ENCODE measurements around the gene CACNA1C. TPM values are rescaled to one million over a fixed set of nuclear protein-coding genes. Genes with fewer than 3 reads are reported as not detected.

Gene CACNA1C
- polyA plus RNA-seq, 1 of the 3 experiments (the other 2 are of a cell fraction) = 1.5 TPM

- no peak overlapping the region for H2AFZ ChIP-seq (ENCODE audit: low read depth)
- DNase-seq = no peak
- H3K27me3 ChIP-seq (ENCODE audit: insufficient read depth) = no peaks in the 10 kb centered on the region
- H3K27ac ChIP-seq (ENCODE audit: low read depth in 2 of 2, low read length in 1 of 2) = no peak overlapping the region
- no peaks in the 10 kb centered on the region for H3F3A ChIP-seq (replicated peaks; ENCODE audit: insufficient read depth)
- peaks cover 0 to 10% of the 10 kb centered on the region in 2 experiments; a peak in 1 of 4 replicates for H3K4me1 ChIP-seq (ENCODE audit: control insufficient read depth in 1 of 2, insufficient read depth in 2 of 2, low read depth in 1 of 2, low read length in 1 of 2)
- no peak for TF ChIP-seq RXRA (IDR thresholded peaks at IDR 0.05; ENCODE audit: borderline replicate concordance, low read depth)
- TF ChIP-seq CHD2 (IDR thresholded peaks at IDR 0.05; ENCODE audit: low read length, partially characterized antibody) = no peak
- no peak for TF ChIP-seq NFIC (IDR thresholded peaks at IDR 0.05; ENCODE audit: borderline replicate concordance)
- TF ChIP-seq EP300 (IDR thresholded peaks at IDR 0.05; ENCODE audit: borderline replicate concordance in 1 of 2, low read depth in 1 of 2, low read length in 1 of 2) = no peak
- TF ChIP-seq USF2 (IDR thresholded peaks at IDR 0.05; ENCODE audit: borderline replicate concordance, low read depth, low read length) = no peak
- no peak for TF ChIP-seq GABPA (IDR thresholded peaks at IDR 0.05; ENCODE audit: low read depth)
- TF ChIP-seq MXI1 (IDR thresholded peaks at IDR 0.05; ENCODE audit: low read depth, low read length) = no peak
- no peak for TF ChIP-seq MAX (IDR thresholded peaks at IDR 0.05; ENCODE audit: low read depth)
- TF ChIP-seq REST (IDR thresholded peaks at IDR 0.05; ENCODE audit: low read depth, low read length) = no peak
- TF ChIP-seq ELF1 (IDR thresholded peaks at IDR 0.05) = no peak
- no peak for TF ChIP-seq GATA2 (CRISPR knock-in tag; IDR thresholded peaks at IDR 0.05)
- no peak for TF ChIP-seq ZBTB33 (IDR thresholded peaks at IDR 0.05; ENCODE audit: borderline replicate concordance, low read depth)
- TF ChIP-seq SIN3A (IDR thresholded peaks at IDR 0.05; ENCODE audit: borderline replicate concordance, low read depth, low read length) = no peak
- TF ChIP-seq USF1 (IDR thresholded peaks at IDR 0.05; ENCODE audit: borderline replicate concordance, low read depth) = no peak
- no peak for TF ChIP-seq RFX5 (IDR thresholded peaks at IDR 0.05; ENCODE audit: low read length)
- TF ChIP-seq TAF1 (IDR thresholded peaks at IDR 0.05; ENCODE audit: borderline replicate concordance, low read depth, low read length) = no peak
- TF ChIP-seq RCOR1 (IDR thresholded peaks at IDR 0.05; ENCODE audit: low read length) = no peak
- TF ChIP-seq SMC3 (IDR thresholded peaks at IDR 0.05; ENCODE audit: low read depth, low read length) = no peak
- TF ChIP-seq CTCF (IDR thresholded peaks at IDR 0.05) = no peak
- H4K20me1 ChIP-seq (ENCODE audit: insufficient read depth) = no peaks in the 10 kb centered on the region
- H3K36me3 ChIP-seq (replicated peaks in 1 of 2; ENCODE audit: control insufficient read depth in 1 of 2, insufficient read depth in 2 of 2, low read length in 1 of 2) = no peaks in the 10 kb centered on the region
- no peaks in the 10 kb centered on the region for H3K9me2 ChIP-seq
- POLR2A ChIA-PET = no interaction called here
- WGBS (ENCODE audit: low lambda C conversion rate) = 69% methylated on average over 14 of the region's 14 CpGs
- H3K4me3 ChIP-seq (ENCODE audit: low read depth in 2 of 2, low read length in 1 of 2) = no peak overlapping the region
- H3K4me2 ChIP-seq = no peak overlapping the region
- no peak overlapping the region for H3K9ac ChIP-seq
- H3K9me3 ChIP-seq = no peaks in the 10 kb centered on the region
- CTCF ChIA-PET = no interaction called here
- H3K79me2 ChIP-seq (ENCODE audit: insufficient read depth) = no peaks in the 10 kb centered on the region
These were observed 409.3 kb downstream of the CACNA1C start for GRCh38 chr12:2462087-2462486.
